Measurements from ENCODE around the gene USP35.

USP35 gene

DNA sequence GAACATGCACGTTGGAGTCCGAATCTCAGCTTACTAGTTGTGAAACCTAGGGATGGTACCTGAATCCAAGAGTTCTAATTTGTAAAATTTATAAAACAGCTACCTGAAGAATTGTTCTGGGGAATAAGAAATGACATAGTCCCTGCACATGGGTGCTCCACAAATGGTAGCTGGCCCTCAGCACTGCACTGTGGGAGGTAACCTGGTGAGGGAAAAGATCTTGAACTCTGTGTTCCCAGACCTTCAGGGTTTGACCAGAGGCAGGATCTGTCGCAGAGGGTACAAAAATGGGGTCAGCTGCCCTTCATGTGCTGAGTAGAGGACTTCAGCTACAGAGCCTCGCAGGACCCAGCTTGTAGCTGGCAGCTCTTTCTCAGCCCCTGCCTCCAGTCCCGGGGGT, 73.5 kb downstream of the USP35 start:
- no peaks in the 10 kb centered on the region for H3K4me1 ChIP-seq (ENCODE audit: insufficient read depth, low read length, severe bottlenecking)
- H3K9me2 ChIP-seq (ENCODE audit: low read depth, low read length) = no peaks in the 10 kb centered on the region
- H3K79me2 ChIP-seq (ENCODE audit: insufficient read depth, low read length) = no peaks in the 10 kb centered on the region
- no peaks in the 10 kb centered on the region for H4K20me1 ChIP-seq (ENCODE audit: insufficient read depth, low read length)
- no peaks in the 10 kb centered on the region for H3K36me3 ChIP-seq (ENCODE audit: insufficient read depth, low read length)
- H3K4me2 ChIP-seq (ENCODE audit: low read length) = no peak overlapping the region
- no peaks in the 10 kb centered on the region for H3F3A ChIP-seq (ENCODE audit: insufficient read depth, low read length)
- H3K27me3 ChIP-seq (ENCODE audit: insufficient read depth, low read length) = no peaks in the 10 kb centered on the region
- H2AFZ ChIP-seq (ENCODE audit: low read length) = no peak overlapping the region
- TF ChIP-seq, protein P1, sequence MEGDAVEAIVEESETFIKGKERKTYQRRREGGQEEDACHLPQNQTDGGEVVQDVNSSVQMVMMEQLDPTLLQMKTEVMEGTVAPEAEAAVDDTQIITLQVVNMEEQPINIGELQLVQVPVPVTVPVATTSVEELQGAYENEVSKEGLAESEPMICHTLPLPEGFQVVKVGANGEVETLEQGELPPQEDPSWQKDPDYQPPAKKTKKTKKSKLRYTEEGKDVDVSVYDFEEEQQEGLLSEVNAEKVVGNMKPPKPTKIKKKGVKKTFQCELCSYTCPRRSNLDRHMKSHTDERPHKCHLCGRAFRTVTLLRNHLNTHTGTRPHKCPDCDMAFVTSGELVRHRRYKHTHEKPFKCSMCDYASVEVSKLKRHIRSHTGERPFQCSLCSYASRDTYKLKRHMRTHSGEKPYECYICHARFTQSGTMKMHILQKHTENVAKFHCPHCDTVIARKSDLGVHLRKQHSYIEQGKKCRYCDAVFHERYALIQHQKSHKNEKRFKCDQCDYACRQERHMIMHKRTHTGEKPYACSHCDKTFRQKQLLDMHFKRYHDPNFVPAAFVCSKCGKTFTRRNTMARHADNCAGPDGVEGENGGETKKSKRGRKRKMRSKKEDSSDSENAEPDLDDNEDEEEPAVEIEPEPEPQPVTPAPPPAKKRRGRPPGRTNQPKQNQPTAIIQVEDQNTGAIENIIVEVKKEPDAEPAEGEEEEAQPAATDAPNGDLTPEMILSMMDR (IDR thresholded peaks at IDR 0.05; ENCODE audit: low read length) = no peak
- TF ChIP-seq EZH2 (IDR thresholded peaks at IDR 0.05; ENCODE audit: borderline replicate concordance, low read length) = no peak
- no peak overlapping the region for H3K27ac ChIP-seq (ENCODE audit: low read depth, low read length, poor library complexity, severe bottlenecking)
- no peak overlapping the region for H3K4me3 ChIP-seq (ENCODE audit: low read depth, low read length, poor library complexity, severe bottlenecking)
- H3K9ac ChIP-seq (ENCODE audit: low read length) = no peak overlapping the region
- H3K9me3 ChIP-seq (ENCODE audit: low read length) = no peaks in the 10 kb centered on the region

GRCh38 chr11:78262691-78263090, 74.0 kb downstream of the USP35 start:
- H4K20me1 ChIP-seq (ENCODE audit: insufficient read depth, low read length) = no peaks in the 10 kb centered on the region
- no peak overlapping the region for H3K27ac ChIP-seq (ENCODE audit: low read depth, low read length, poor library complexity, severe bottlenecking)
- no peaks in the 10 kb centered on the region for H3F3A ChIP-seq (ENCODE audit: insufficient read depth, low read length)
- H3K9ac ChIP-seq (ENCODE audit: low read length) = no peak overlapping the region
- H3K4me1 ChIP-seq (ENCODE audit: insufficient read depth, low read length, severe bottlenecking) = no peaks in the 10 kb centered on the region
- no peak overlapping the region for H2AFZ ChIP-seq (ENCODE audit: low read length)
- TF ChIP-seq EZH2 (IDR thresholded peaks at IDR 0.05; ENCODE audit: borderline replicate concordance, low read length) = no peak
- TF ChIP-seq, protein P1 (IDR thresholded peaks at IDR 0.05; ENCODE audit: low read length) = no peak
- no peaks in the 10 kb centered on the region for H3K9me2 ChIP-seq (ENCODE audit: low read depth, low read length)
- H3K79me2 ChIP-seq (ENCODE audit: insufficient read depth, low read length) = no peaks in the 10 kb centered on the region
- no peaks in the 10 kb centered on the region for H3K36me3 ChIP-seq (ENCODE audit: insufficient read depth, low read length)
- H3K9me3 ChIP-seq (ENCODE audit: low read length) = no peaks in the 10 kb centered on the region
- no peak overlapping the region for H3K4me2 ChIP-seq (ENCODE audit: low read length)
- no peak overlapping the region for H3K4me3 ChIP-seq (ENCODE audit: low read depth, low read length, poor library complexity, severe bottlenecking)
- no peaks in the 10 kb centered on the region for H3K27me3 ChIP-seq (ENCODE audit: insufficient read depth, low read length)
